ENCODE results near the gene IGLL1. TPM values are rescaled to one million over a fixed set of nuclear protein-coding genes. Genes with fewer than 3 reads are reported as not detected.
A peak's percentile ranks its signal among the peaks of the same experiment; 100 is the strongest.

IGLL1 gene
- total and polyA plus RNA-seq, 8 donors = 0.26 TPM; not detected in 7

- Histone ChIP-seq H3K27me3 (no peaks in the 10 kb centered on the region), H3K4me1 (no peaks in the 10 kb centered on the region), H3K36me3 (no peaks in the 10 kb centered on the region), H3K27ac (no peak overlapping the region), H3K4me3 (no peak overlapping the region), H3K9me3 (no peaks in the 10 kb centered on the region)
- no peak for FAIRE-seq
- no peak for TF ChIP-seq CTCF (IDR thresholded peaks at IDR 0.05)
- no peak for ATAC-seq
- intact Hi-C loops (cut with DNase I) = loop anchor here in 1 of 3 donors (10.0 kb wide), 2 partner anchors 63 to 127 kb away; no protein-coding TSS in a partner anchor
- WGBS, 2 donors = 56 to 62% methylated on average over 10 to 13 of the region's 13 CpGs
- DNase-seq = peak in 2 of 6 donors; percentile 41 to 46
Measured at GRCh38 chr22:23531966-23532705, 48.0 kb downstream of the IGLL1 start.

GRCh38 chr22:23531283-23531956 lies 48.7 kb downstream of the IGLL1 start:
- ATAC-seq (no peak), FAIRE-seq (no peak), DNase-seq (peak in 2 of 6 donors; percentile 44 to 65)
- no peaks in the 10 kb centered on the region for H3K27me3 ChIP-seq
- no peaks in the 10 kb centered on the region for H3K36me3 ChIP-seq
- 79 to 84% methylated on average over 23 to 24 of the region's 24 CpGs for WGBS, 2 donors
- no peak overlapping the region for H3K27ac ChIP-seq
- intact Hi-C loops (cut with DNase I) = loop anchor here in 1 of 3 donors (10.0 kb wide), 2 partner anchors 63 to 127 kb away; no protein-coding TSS in a partner anchor
- H3K4me3 ChIP-seq = no peak overlapping the region
- no peak for TF ChIP-seq CTCF (IDR thresholded peaks at IDR 0.05)
- no peaks in the 10 kb centered on the region for H3K9me3 ChIP-seq
- no peaks in the 10 kb centered on the region for H3K4me1 ChIP-seq

GRCh38 chr22:23530766-23531282 lies 49.3 kb downstream of the IGLL1 start:
- no peak for FAIRE-seq
- no peak for ATAC-seq
- intact Hi-C loops (cut with DNase I) = loop anchor here in 1 of 3 donors (10.0 kb wide), 2 partner anchors 64 to 126 kb away; no protein-coding TSS in a partner anchor

GRCh38 chr22:23530106-23530505 lies 50.0 kb downstream of the IGLL1 start:
- TF ChIP-seq CTCF (IDR thresholded peaks at IDR 0.05) = no peak
- no peak for FAIRE-seq
- H3K4me3 ChIP-seq = no peak overlapping the region
- no peak for ATAC-seq
- 67 to 70% methylated on average over 2 of the region's 2 CpGs for WGBS, 2 donors
- intact Hi-C loops (cut with DNase I) = loop anchor here in 1 of 3 donors (10.0 kb wide), 2 partner anchors 65 to 125 kb away; no protein-coding TSS in a partner anchor
- no peaks in the 10 kb centered on the region for H3K9me3 ChIP-seq
- no peaks in the 10 kb centered on the region for H3K4me1 ChIP-seq
- DNase-seq = peak in 1 of 6 donors; percentile 21
- H3K27ac ChIP-seq = no peak overlapping the region
- H3K36me3 ChIP-seq = no peaks in the 10 kb centered on the region
- no peaks in the 10 kb centered on the region for H3K27me3 ChIP-seq

More at GRCh38 chr22:23530766-23531282, 49.3 kb downstream of the IGLL1 start:
- peak in 2 of 6 donors; percentile 31 to 32 for DNase-seq
- Histone ChIP-seq H3K27ac (no peak overlapping the region), H3K36me3 (no peaks in the 10 kb centered on the region), H3K9me3 (no peaks in the 10 kb centered on the region), H3K4me1 (no peaks in the 10 kb centered on the region), H3K4me3 (no peak overlapping the region), H3K27me3 (no peaks in the 10 kb centered on the region)
- no peak for TF ChIP-seq CTCF (IDR thresholded peaks at IDR 0.05)
- 82 to 87% methylated on average over 7 of the region's 7 CpGs for WGBS, 2 donors

Measured in pancreas (tissue), 10 donors.